Measurements from ENCODE around the gene NFIC. TPM values are rescaled to one million over a fixed set of nuclear protein-coding genes. Genes with fewer than 3 reads are reported as not detected.

Gene NFIC
- total RNA-seq, 1 experiment from 2014 or later = 8.0 TPM

GRCh38 chr19:3358689-3359014 is 7.7 kb upstream of the NFIC start:
- DNase-seq = no peak
- Histone ChIP-seq H2BK120ac (ENCODE audit: low read depth, low read length, poor library complexity, severe bottlenecking) (no peak overlapping the region), H3K9me3 (ENCODE audit: control insufficient read depth, low read depth, low read length) (no peaks in the 10 kb centered on the region), H3K23ac (ENCODE audit: insufficient read length, low read depth, low read length) (no peak overlapping the region), H3K27ac (ENCODE audit: insufficient read length, low read depth, low read length) (no peak overlapping the region), H3K4me2 (ENCODE audit: insufficient read depth, insufficient read length, low read length) (no peak overlapping the region), H3K79me1 (ENCODE audit: insufficient read depth, low read depth, low read length, poor library complexity, severe bottlenecking) (no peaks in the 10 kb centered on the region), H4K5ac (ENCODE audit: insufficient read length, low read depth, low read length) (no peak overlapping the region), H2BK12ac (ENCODE audit: insufficient read length, low read depth, low read length) (no peak overlapping the region), H4K20me1 (ENCODE audit: control insufficient read depth, insufficient read depth, insufficient read length) (peaks cover 2% of the 10 kb centered on the region), H3K18ac (ENCODE audit: insufficient read length, low read depth, low read length) (no peak overlapping the region), H2BK20ac (ENCODE audit: low read depth, low read length, poor library complexity, severe bottlenecking) (no peak overlapping the region), H2BK5ac (ENCODE audit: insufficient read length, low read length) (no peak overlapping the region), H4K91ac (ENCODE audit: insufficient read length, low read depth, low read length) (no peak overlapping the region), H3T11ph (ENCODE audit: low read length) (no peak overlapping the region), H2AK5ac (ENCODE audit: insufficient read length, low read length) (no peak overlapping the region), H3K14ac (ENCODE audit: insufficient read depth, low read length) (no peak overlapping the region), H3K4ac (ENCODE audit: low read depth, low read length) (no peak overlapping the region), H3K79me2 (ENCODE audit: insufficient read depth, low read length) (no peaks in the 10 kb centered on the region), H3K4me1 (ENCODE audit: insufficient read depth, low read length) (no peaks in the 10 kb centered on the region; the same call in 1 of the 2 replicates), H3K9ac (ENCODE audit: extremely low read depth, insufficient read length, low read length) (no peak overlapping the region), H3K23me2 (ENCODE audit: insufficient read length, low read depth, low read length, poor library complexity, severe bottlenecking) (no peaks in the 10 kb centered on the region), H3K27me3 (ENCODE audit: insufficient read depth, low read length) (peaks cover 68% of the 10 kb centered on the region), H4K8ac (replicated peaks; ENCODE audit: insufficient read length, low read depth, low read length) (no peak overlapping the region), H3K56ac (ENCODE audit: insufficient read length, low read depth, low read length) (no peak overlapping the region), H2AFZ (ENCODE audit: low read length) (no peak overlapping the region), H2BK15ac (ENCODE audit: low read depth, low read length) (no peak overlapping the region)
- Mint-ChIP-seq H3K27me3 (ENCODE audit: low read depth) (peaks cover 87% of the 10 kb centered on the region), H3K36me3 (ENCODE audit: insufficient read depth in 1 of 3, low read depth in 3 of 3) (peaks cover 0 to 4% (median 0%) of the 10 kb centered on the region in 3 experiments; a peak in 3 of 7 replicates), H3K9me3 (peaks cover 11 to 17% of the 10 kb centered on the region in 2 experiments), H3K27ac (no peak overlapping the region), H3K4me1 (peaks cover 3 to 23% of the 10 kb centered on the region in 2 experiments; a peak in 3 of 4 replicates), H3K4me3 (peak overlapping the region; percentile 48 to 71)
- TF ChIP-seq CTCF (conservative IDR thresholded peaks at IDR 0.05) = no peak
- WGBS (ENCODE audit: extremely low coverage, insufficient read length, low lambda C conversion rate) = no CpG with 5 or more reads among the region's 27 CpGs
